MM.1S (cell line): ENCODE data around the gene EVA1C.

Source experiments
- DNase-seq: peaks from one replicate; pipeline ENCODE4 v3.0.0-alpha.2; 2015
- H2AFZ ChIP-seq: fragments of 300-600 bp; sonication (generic); 2 replicates; pipeline ENCODE4 v1.6.0; 2016; ENCODE audit warnings: antibody characterized with exemption, low read length
- H3F3A ChIP-seq: fragments of 300-600 bp; sonication (generic); 2 replicates; pipeline ENCODE4 v1.6.1; 2016; ENCODE audit warnings: mild to moderate bottlenecking, antibody characterized with exemption, low read length, moderate library complexity, mixed read lengths; ENCODE audit not compliant: insufficient read depth
- H3K27ac ChIP-seq: fragments of 300-600 bp; sonication (generic); 2 replicates; pipeline ENCODE4 v1.5.1; 2016; ENCODE audit warnings: mild to moderate bottlenecking, low read length
- H3K27me3 ChIP-seq: fragments of 300-600 bp; sonication (generic); replicated peaks from 2 replicates; pipeline ENCODE4 v1.6.0; 2016; ENCODE audit warnings: low read length; ENCODE audit not compliant: insufficient read depth
- H3K36me3 ChIP-seq: fragments of 300-600 bp; sonication (generic); replicated peaks from 2 replicates; pipeline ENCODE4 v1.6.1; 2016; ENCODE audit warnings: mild to moderate bottlenecking, low read length, mixed read lengths; ENCODE audit not compliant: insufficient read depth
- H3K4me1 ChIP-seq: fragments of 300-600 bp; sonication (generic); 2 replicates; pipeline ENCODE4 v1.6.1; 2016; ENCODE audit warnings: low read length, mixed read lengths
- H3K4me2 ChIP-seq: fragments of 300-600 bp; sonication (generic); 2 replicates; pipeline ENCODE4 v1.6.0; 2016; ENCODE audit warnings: low read depth, low read length
- H3K4me3 ChIP-seq: fragments of 300-600 bp; sonication (generic); 2 replicates; pipeline ENCODE4 v1.5.1; 2016; ENCODE audit warnings: low read length, mixed read lengths
- H3K79me2 ChIP-seq: fragments of 300-600 bp; sonication (generic); 2 replicates; pipeline ENCODE4 v1.6.1; 2016; ENCODE audit warnings: mixed run types, low read length, mixed read lengths
- H3K9ac ChIP-seq: fragments of 300-600 bp; sonication (generic); 2 replicates; pipeline ENCODE4 v1.6.1; 2016; ENCODE audit warnings: low read length, mixed read lengths
- H3K9me2 ChIP-seq: fragments of 300-600 bp; sonication (generic); replicated peaks from 2 replicates; pipeline ENCODE4 v1.6.1; 2016; ENCODE audit warnings: mild to moderate bottlenecking, low read length, mixed read lengths; ENCODE audit not compliant: insufficient read depth
- H3K9me3 ChIP-seq: fragments of 300-600 bp; sonication (generic); replicated peaks from 2 replicates; pipeline ENCODE4 v1.6.1; 2016; ENCODE audit warnings: mild to moderate bottlenecking, low read length, mixed read lengths; ENCODE audit not compliant: insufficient read depth
- H4K20me1 ChIP-seq: fragments of 300-600 bp; sonication (generic); 2 replicates; pipeline ENCODE4 v1.6.1; 2016; ENCODE audit warnings: mild to moderate bottlenecking, low read length, moderate library complexity, mixed read lengths; ENCODE audit not compliant: insufficient read depth
- EZH2 ChIP-seq: fragments of 300-600 bp; sonication (generic); optimal IDR thresholded peaks from 2 replicates; pipeline ENCODE3; 2017; ENCODE audit warnings: low read depth, mild to moderate bottlenecking, antibody characterized with exemption, low read length, mixed read lengths
- EZH2phosphoT487 ChIP-seq: fragments of 300-600 bp; sonication (generic); IDR thresholded peaks from 2 replicates; pipeline ENCODE4 v1.6.1; 2018; ENCODE audit warnings: antibody characterized with exemption, low read length
- TF ChIP-seq, protein P1 (sequence below): fragments of 300-600 bp; sonication (generic); IDR thresholded peaks from 2 replicates; pipeline ENCODE4 v1.5.1; 2016; ENCODE audit warnings: antibody characterized with exemption, low read length, mixed read lengths

EVA1C gene

DNA sequence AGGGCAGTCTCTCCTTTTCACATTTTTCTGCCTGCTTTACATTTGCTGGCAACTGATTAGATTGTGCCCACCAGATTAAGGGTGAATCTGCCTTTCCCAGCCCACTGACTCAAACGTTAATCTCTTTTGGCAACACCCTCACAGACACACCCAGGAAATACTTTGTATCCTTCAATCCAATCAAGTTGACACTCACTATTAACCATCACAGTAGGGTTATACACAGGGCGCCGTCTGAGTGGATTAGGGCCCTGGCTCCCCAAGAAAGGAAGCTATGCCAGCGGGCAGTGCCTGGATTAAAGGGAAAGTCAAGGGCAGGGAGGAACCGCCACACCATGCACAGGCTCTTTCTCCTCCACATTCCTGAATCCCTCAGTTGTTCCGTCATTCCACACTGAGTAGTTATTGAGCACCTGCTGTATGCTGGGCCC, 56.2 kb downstream of the EVA1C start:
- Histone ChIP-seq H3K27me3 (no peaks in the 10 kb centered on the region), H3K27ac (no peak overlapping the region), H3F3A (no peaks in the 10 kb centered on the region), H3K4me1 (no peaks in the 10 kb centered on the region), H3K9me2 (no peaks in the 10 kb centered on the region), H3K9me3 (no peaks in the 10 kb centered on the region), H3K4me3 (no peak overlapping the region), H3K36me3 (no peaks in the 10 kb centered on the region), H2AFZ (no peak overlapping the region), H3K4me2 (no peak overlapping the region), H3K79me2 (no peaks in the 10 kb centered on the region), H3K9ac (no peak overlapping the region), H4K20me1 (no peaks in the 10 kb centered on the region)
- TF ChIP-seq EZH2, result no peak
- DNase-seq, result no peak

DNA sequence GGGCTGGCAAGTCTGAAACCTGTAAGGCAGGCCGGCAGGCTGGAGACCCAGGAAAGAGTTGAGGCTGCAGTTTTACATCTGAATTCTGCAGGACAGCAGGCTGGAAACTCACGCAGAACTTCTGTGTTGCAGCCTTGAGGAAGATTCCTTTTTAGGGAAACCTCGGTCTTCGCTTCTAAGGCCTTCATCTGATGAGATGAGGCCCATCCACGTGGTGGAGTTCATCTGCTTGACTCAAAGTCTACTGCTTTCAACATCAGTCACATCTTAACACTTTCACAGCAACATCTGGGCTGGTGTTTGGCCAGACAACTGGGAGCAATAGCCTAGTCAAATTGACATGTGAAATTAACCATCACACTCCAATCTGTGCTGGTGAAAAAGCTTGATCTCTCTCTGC, 57.1 kb downstream of the EVA1C start:
- Histone ChIP-seq H3F3A (no peaks in the 10 kb centered on the region), H3K9me3 (no peaks in the 10 kb centered on the region), H3K4me3 (no peak overlapping the region), H3K4me1 (no peaks in the 10 kb centered on the region), H3K9me2 (no peaks in the 10 kb centered on the region), H3K36me3 (no peaks in the 10 kb centered on the region), H3K79me2 (no peaks in the 10 kb centered on the region), H4K20me1 (no peaks in the 10 kb centered on the region), H3K9ac (no peak overlapping the region), H2AFZ (no peak overlapping the region), H3K4me2 (no peak overlapping the region), H3K27me3 (no peaks in the 10 kb centered on the region), H3K27ac (no peak overlapping the region)
- no peak for DNase-seq
- TF ChIP-seq EZH2phosphoT487 (no peak), EZH2 (no peak)
- TF ChIP-seq, protein P1, sequence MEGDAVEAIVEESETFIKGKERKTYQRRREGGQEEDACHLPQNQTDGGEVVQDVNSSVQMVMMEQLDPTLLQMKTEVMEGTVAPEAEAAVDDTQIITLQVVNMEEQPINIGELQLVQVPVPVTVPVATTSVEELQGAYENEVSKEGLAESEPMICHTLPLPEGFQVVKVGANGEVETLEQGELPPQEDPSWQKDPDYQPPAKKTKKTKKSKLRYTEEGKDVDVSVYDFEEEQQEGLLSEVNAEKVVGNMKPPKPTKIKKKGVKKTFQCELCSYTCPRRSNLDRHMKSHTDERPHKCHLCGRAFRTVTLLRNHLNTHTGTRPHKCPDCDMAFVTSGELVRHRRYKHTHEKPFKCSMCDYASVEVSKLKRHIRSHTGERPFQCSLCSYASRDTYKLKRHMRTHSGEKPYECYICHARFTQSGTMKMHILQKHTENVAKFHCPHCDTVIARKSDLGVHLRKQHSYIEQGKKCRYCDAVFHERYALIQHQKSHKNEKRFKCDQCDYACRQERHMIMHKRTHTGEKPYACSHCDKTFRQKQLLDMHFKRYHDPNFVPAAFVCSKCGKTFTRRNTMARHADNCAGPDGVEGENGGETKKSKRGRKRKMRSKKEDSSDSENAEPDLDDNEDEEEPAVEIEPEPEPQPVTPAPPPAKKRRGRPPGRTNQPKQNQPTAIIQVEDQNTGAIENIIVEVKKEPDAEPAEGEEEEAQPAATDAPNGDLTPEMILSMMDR, result no peak

DNA sequence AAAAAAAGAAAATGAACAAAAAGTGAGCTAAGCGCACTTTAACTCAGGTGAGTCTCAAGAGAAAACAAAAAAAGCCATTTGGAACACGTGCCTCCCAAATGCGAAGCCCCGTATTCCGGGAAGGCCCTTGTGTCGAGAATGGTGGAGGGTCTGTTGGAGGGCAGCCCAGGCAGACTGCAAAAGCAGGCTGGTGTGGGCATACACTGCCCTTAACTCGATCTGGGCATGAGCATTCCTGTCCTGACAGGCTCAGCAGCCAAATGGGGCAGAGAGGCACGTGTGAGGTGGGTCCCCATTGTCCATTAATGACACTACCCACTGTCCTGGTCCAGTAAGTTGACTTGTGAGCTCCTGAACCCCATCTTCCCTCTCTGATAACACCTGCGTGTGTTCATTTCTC, 57.7 kb downstream of the EVA1C start:
- no peak overlapping the region for H3K9ac ChIP-seq
- no peaks in the 10 kb centered on the region for H3K36me3 ChIP-seq
- no peaks in the 10 kb centered on the region for H3K9me2 ChIP-seq
- no peaks in the 10 kb centered on the region for H4K20me1 ChIP-seq
- H3K79me2 ChIP-seq, result no peaks in the 10 kb centered on the region
- no peak for TF ChIP-seq EZH2
- TF ChIP-seq EZH2phosphoT487, result no peak
- TF ChIP-seq, protein P1, result no peak
- DNase-seq, result no peak
- H3K27ac ChIP-seq, result no peak overlapping the region
- no peak overlapping the region for H3K4me3 ChIP-seq
- no peak overlapping the region for H3K4me2 ChIP-seq
- no peaks in the 10 kb centered on the region for H3K4me1 ChIP-seq
- H3K9me3 ChIP-seq, result no peaks in the 10 kb centered on the region
- no peaks in the 10 kb centered on the region for H3F3A ChIP-seq
- no peak overlapping the region for H2AFZ ChIP-seq
- H3K27me3 ChIP-seq, result no peaks in the 10 kb centered on the region

DNA sequence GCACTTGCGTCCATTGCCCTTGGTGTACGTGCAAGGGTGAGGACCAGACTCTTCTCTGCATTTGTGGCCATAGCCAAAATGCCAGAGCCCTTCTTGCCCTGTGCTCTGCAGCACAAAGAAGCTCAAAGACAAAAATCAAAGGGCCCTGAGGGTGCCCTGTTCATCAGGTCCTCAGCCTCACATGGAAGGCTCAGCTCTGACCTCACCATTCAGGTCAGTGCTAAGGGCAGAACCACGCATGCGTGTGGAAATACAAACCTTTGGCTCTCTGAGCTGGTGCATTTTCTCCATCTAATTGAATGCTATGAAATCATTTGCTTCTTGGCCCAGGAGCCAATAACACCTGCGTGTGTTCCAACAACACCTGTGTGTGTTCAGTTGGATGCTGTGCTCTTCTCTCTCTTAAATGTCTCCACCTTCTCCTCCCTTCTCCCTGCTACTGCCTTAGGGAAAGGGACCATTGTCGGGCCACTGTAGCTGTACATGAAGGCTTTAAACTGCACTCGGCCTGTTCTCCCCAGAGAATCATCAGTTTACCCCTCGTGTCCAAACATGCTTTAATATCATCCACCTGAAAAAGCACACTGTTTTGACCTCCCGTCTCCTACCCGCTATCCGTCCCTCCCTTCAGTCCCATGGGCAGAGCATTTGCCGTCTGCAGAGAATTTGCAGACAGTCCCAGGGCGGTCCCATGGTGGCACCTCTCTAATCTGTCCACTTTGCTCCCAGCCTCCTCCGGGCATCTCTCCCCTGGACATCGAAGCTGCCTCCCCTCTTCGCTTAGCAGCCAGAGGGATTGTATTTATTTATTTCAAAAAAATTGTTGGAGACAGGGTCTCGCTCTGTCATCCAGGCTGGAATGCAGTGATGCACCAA, 60.6 kb downstream of the EVA1C start:
- H3K4me3 ChIP-seq, result no peak overlapping the region
- H4K20me1 ChIP-seq, result no peaks in the 10 kb centered on the region
- H3K9me3 ChIP-seq, result no peaks in the 10 kb centered on the region
- H3K4me1 ChIP-seq, result no peaks in the 10 kb centered on the region
- no peak for DNase-seq
- H3K9me2 ChIP-seq, result no peaks in the 10 kb centered on the region
- TF ChIP-seq, protein P1, result no peak
- no peak for TF ChIP-seq EZH2phosphoT487
- no peak for TF ChIP-seq EZH2
- no peak overlapping the region for H3K9ac ChIP-seq
- H3K36me3 ChIP-seq, result no peaks in the 10 kb centered on the region
- H3K27ac ChIP-seq, result no peak overlapping the region
- H3K4me2 ChIP-seq, result no peak overlapping the region
- no peaks in the 10 kb centered on the region for H3K27me3 ChIP-seq
- no peaks in the 10 kb centered on the region for H3K79me2 ChIP-seq
- H3F3A ChIP-seq, result no peaks in the 10 kb centered on the region
- no peak overlapping the region for H2AFZ ChIP-seq
